Measurements from ENCODE around the gene PA2G4.

PA2G4 gene

DNA sequence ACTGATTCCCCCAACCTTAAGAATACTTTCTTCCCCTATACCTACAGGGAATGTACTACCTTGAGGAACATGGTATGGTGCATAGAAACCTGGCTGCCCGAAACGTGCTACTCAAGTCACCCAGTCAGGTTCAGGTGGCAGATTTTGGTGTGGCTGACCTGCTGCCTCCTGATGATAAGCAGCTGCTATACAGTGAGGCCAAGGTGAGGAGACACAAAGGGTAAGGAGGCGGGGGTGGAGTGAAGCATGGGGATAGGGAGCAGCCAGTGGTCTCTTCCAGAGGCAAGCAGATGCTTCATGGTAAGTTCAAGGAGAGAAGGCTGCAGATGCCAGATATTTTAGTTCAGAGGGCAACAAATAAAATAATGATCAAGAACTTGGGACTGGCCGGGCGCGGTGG, 6.6 kb upstream of the PA2G4 start:
- H3K36me3 ChIP-seq (ENCODE audit: control insufficient read depth in 5 of 5, insufficient read depth in 5 of 5, low read length in 5 of 5), result no peaks in the 10 kb centered on the region
- no peak overlapping the region for H3K27ac ChIP-seq (ENCODE audit: low read depth, low read length)

DNA sequence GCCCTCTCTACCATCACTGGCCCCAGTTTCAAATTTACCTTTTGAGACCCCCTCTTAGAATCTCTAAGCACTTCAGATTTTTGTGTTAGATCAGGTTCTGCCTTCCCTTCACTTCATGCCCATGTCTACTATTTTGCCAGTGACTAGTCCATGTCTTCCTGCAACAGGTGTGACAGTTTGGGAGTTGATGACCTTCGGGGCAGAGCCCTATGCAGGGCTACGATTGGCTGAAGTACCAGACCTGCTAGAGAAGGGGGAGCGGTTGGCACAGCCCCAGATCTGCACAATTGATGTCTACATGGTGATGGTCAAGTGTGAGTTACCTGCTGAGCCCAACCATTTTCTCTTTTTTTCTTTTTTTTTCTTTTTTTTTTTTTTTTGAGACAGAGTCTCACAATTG, 5.8 kb upstream of the PA2G4 start:
- H3K4me1 ChIP-seq (ENCODE audit: control insufficient read depth in 5 of 5, insufficient read depth in 5 of 5, low read length in 5 of 5), result peaks cover 4 to 6% (median 5%) of the 10 kb centered on the region in 5 donors
- H3K9ac ChIP-seq (ENCODE audit: low read length in 5 of 5), result no peak overlapping the region
- peaks cover 0 to 17% (median 2%) of the 10 kb centered on the region in 5 donors for H3K27me3 ChIP-seq (ENCODE audit: control insufficient read depth in 5 of 5, insufficient read depth in 4 of 5, low read length in 5 of 5)
- no peak overlapping the region for H3K27ac ChIP-seq (ENCODE audit: low read depth, low read length)
- H3K9me3 ChIP-seq (ENCODE audit: control insufficient read depth in 5 of 5, low read length in 5 of 5), result no peaks in the 10 kb centered on the region
- H3K36me3 ChIP-seq (ENCODE audit: control insufficient read depth in 5 of 5, insufficient read depth in 5 of 5, low read length in 5 of 5), result no peaks in the 10 kb centered on the region
- no peak overlapping the region for H3K4me3 ChIP-seq (ENCODE audit: low read depth in 1 of 5, low read length in 5 of 5)

More for the DNA sequence above, 6.6 kb upstream of the PA2G4 start:
- Histone ChIP-seq H3K27me3 (ENCODE audit: control insufficient read depth in 5 of 5, insufficient read depth in 4 of 5, low read length in 5 of 5) (peaks cover 0 to 17% (median 2%) of the 10 kb centered on the region in 5 donors), H3K4me3 (ENCODE audit: low read depth in 1 of 5, low read length in 5 of 5) (no peak overlapping the region), H3K9me3 (ENCODE audit: control insufficient read depth in 5 of 5, low read length in 5 of 5) (no peaks in the 10 kb centered on the region), H3K4me1 (ENCODE audit: control insufficient read depth in 5 of 5, insufficient read depth in 5 of 5, low read length in 5 of 5) (no peaks in the 10 kb centered on the region), H3K9ac (ENCODE audit: low read length in 5 of 5) (no peak overlapping the region)

DNA sequence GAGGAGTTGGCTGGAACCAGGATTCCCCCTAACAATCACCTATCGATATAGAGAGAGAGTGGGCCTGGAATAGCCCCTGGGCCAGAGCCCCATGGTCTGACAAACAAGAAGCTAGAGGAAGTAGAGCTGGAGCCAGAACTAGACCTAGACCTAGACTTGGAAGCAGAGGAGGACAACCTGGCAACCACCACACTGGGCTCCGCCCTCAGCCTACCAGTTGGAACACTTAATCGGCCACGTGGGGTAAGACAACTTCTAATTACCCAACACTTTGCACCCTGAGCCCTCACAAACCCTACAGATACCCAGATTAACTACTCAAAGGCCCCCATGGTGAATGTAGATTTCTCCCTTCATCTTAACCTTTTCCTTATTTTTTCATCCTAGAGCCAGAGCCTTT, 4.6 kb upstream of the PA2G4 start:
- H3K27ac ChIP-seq (ENCODE audit: low read depth, low read length), result no peak overlapping the region
- H3K9ac ChIP-seq (ENCODE audit: low read length in 5 of 5), result no peak overlapping the region
- no peaks in the 10 kb centered on the region for H3K36me3 ChIP-seq (ENCODE audit: control insufficient read depth in 5 of 5, insufficient read depth in 5 of 5, low read length in 5 of 5)
- H3K9me3 ChIP-seq (ENCODE audit: control insufficient read depth in 5 of 5, low read length in 5 of 5), result no peaks in the 10 kb centered on the region
- H3K27me3 ChIP-seq (ENCODE audit: control insufficient read depth in 5 of 5, insufficient read depth in 4 of 5, low read length in 5 of 5), result peaks cover 0 to 13% (median 2%) of the 10 kb centered on the region in 5 donors
- no peak overlapping the region for H3K4me3 ChIP-seq (ENCODE audit: low read depth in 1 of 5, low read length in 5 of 5)
- H3K4me1 ChIP-seq (ENCODE audit: control insufficient read depth in 5 of 5, insufficient read depth in 5 of 5, low read length in 5 of 5), result peaks cover 5 to 12% (median 9%) of the 10 kb centered on the region in 5 donors

DNA sequence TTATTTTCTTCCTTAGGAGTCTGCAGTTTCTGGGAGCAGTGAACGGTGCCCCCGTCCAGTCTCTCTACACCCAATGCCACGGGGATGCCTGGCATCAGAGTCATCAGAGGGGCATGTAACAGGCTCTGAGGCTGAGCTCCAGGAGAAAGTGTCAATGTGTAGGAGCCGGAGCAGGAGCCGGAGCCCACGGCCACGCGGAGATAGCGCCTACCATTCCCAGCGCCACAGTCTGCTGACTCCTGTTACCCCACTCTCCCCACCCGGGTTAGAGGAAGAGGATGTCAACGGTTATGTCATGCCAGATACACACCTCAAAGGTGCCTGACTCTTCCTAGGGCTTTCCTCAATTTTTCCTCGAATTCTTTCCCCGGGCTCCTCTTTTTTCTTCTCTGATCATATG, 3.3 kb upstream of the PA2G4 start:
- Histone ChIP-seq H3K36me3 (ENCODE audit: control insufficient read depth in 5 of 5, insufficient read depth in 5 of 5, low read length in 5 of 5) (no peaks in the 10 kb centered on the region), H3K4me3 (ENCODE audit: low read depth in 1 of 5, low read length in 5 of 5) (no peak overlapping the region), H3K9ac (ENCODE audit: low read length in 5 of 5) (no peak overlapping the region), H3K4me1 (ENCODE audit: control insufficient read depth in 5 of 5, insufficient read depth in 5 of 5, low read length in 5 of 5) (peaks cover 11 to 24% (median 20%) of the 10 kb centered on the region in 5 donors), H3K27me3 (ENCODE audit: control insufficient read depth in 5 of 5, insufficient read depth in 4 of 5, low read length in 5 of 5) (peaks cover 0 to 4% (median 0%) of the 10 kb centered on the region in 5 donors), H3K9me3 (ENCODE audit: control insufficient read depth in 5 of 5, low read length in 5 of 5) (no peaks in the 10 kb centered on the region), H3K27ac (ENCODE audit: low read depth, low read length) (no peak overlapping the region)

DNA sequence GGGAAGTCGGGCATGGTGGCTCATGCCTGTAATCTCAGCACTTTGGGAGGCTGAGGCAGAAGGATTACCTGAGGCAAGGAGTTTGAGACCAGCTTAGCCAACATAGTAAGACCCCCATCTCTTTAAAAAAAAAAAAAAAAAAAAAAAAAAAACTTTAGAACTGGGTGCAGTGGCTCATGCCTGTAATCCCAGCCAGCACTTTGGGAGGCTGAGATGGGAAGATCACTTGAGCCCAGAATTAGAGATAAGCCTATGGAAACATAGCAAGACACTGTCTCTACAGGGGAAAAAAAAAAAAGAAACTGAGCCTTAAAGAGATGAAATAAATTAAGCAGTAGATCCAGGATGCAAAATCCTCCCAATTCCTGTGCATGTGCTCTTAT, 1.7 kb upstream of the PA2G4 start:
- H3K4me1 ChIP-seq (ENCODE audit: control insufficient read depth in 5 of 5, insufficient read depth in 5 of 5, low read length in 5 of 5), result peaks cover 13 to 28% (median 22%) of the 10 kb centered on the region in 5 donors
- peaks cover 0 to 11% (median 10%) of the 10 kb centered on the region in 5 donors for H3K36me3 ChIP-seq (ENCODE audit: control insufficient read depth in 5 of 5, insufficient read depth in 5 of 5, low read length in 5 of 5)
- no peaks in the 10 kb centered on the region for H3K9me3 ChIP-seq (ENCODE audit: control insufficient read depth in 5 of 5, low read length in 5 of 5)
- peaks cover 0 to 1% (median 0%) of the 10 kb centered on the region in 5 donors for H3K27me3 ChIP-seq (ENCODE audit: control insufficient read depth in 5 of 5, insufficient read depth in 4 of 5, low read length in 5 of 5)
- no peak overlapping the region for H3K4me3 ChIP-seq (ENCODE audit: low read depth in 1 of 5, low read length in 5 of 5)
- no peak overlapping the region for H3K9ac ChIP-seq (ENCODE audit: low read length in 5 of 5)
- no peak overlapping the region for H3K27ac ChIP-seq (ENCODE audit: low read depth, low read length)

DNA sequence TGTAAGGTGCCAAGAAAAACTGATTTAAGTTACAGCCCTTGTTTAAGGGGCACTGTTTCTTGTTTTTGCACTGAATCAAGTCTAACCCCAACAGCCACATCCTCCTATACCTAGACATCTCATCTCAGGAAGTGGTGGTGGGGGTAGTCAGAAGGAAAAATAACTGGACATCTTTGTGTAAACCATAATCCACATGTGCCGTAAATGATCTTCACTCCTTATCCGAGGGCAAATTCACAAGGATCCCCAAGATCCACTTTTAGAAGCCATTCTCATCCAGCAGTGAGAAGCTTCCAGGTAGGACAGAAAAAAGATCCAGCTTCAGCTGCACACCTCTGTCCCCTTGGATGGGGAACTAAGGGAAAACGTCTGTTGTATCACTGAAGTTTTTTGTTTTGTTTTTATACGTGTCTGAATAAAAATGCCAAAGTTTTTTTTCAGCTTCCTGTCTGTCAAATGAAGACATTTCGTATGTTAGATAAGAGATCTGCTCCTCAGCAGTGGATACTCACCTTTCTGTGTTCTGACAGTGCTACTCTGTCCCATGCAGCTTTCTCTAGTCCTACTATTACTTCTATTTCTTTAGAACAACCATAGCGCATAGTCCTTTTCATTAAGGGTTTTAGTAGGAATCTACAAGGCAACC, 1.2 kb upstream of the PA2G4 start:
- Histone ChIP-seq H3K9me3 (ENCODE audit: control insufficient read depth in 5 of 5, low read length in 5 of 5) (no peaks in the 10 kb centered on the region), H3K9ac (ENCODE audit: low read length in 5 of 5) (peak overlapping the region in 4 of 5 donors; percentile 48 to 95 (median 90)), H3K36me3 (ENCODE audit: control insufficient read depth in 5 of 5, insufficient read depth in 5 of 5, low read length in 5 of 5) (peaks cover 2 to 16% (median 15%) of the 10 kb centered on the region in 5 donors), H3K4me1 (ENCODE audit: control insufficient read depth in 5 of 5, insufficient read depth in 5 of 5, low read length in 5 of 5) (peaks cover 13 to 28% (median 22%) of the 10 kb centered on the region in 5 donors), H3K27ac (ENCODE audit: low read depth, low read length) (peak overlapping the region; percentile 4), H3K27me3 (ENCODE audit: control insufficient read depth in 5 of 5, insufficient read depth in 4 of 5, low read length in 5 of 5) (no peaks in the 10 kb centered on the region), H3K4me3 (ENCODE audit: low read depth in 1 of 5, low read length in 5 of 5) (peak overlapping the region; percentile 74 to 96 (median 88))

DNA sequence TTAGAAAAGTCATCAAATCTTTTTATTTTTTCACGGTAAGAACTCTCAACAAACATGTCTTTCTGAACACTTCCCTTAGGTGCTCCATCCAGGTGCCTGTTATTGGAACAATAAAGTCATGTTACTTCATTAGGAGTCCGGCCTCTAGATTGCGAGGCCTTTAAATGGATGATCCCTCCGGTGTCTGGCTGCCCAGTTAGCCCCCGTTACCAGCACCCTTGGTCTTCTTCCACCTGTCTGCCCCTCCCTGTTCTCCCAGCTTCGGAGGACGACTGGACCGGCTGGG, 593 bp upstream of the PA2G4 start:
- H3K9ac ChIP-seq (ENCODE audit: low read length in 5 of 5), result peak overlapping the region in 4 of 5 donors; percentile 82 to 95 (median 90)
- peak overlapping the region; percentile 81 for H3K27ac ChIP-seq (ENCODE audit: low read depth, low read length)
- no peaks in the 10 kb centered on the region for H3K9me3 ChIP-seq (ENCODE audit: control insufficient read depth in 5 of 5, low read length in 5 of 5)
- H3K4me1 ChIP-seq (ENCODE audit: control insufficient read depth in 5 of 5, insufficient read depth in 5 of 5, low read length in 5 of 5), result peaks cover 13 to 28% (median 22%) of the 10 kb centered on the region in 5 donors
- peak overlapping the region; percentile 74 to 96 (median 88) for H3K4me3 ChIP-seq (ENCODE audit: low read depth in 1 of 5, low read length in 5 of 5)
- peaks cover 6 to 22% (median 20%) of the 10 kb centered on the region in 5 donors for H3K36me3 ChIP-seq (ENCODE audit: control insufficient read depth in 5 of 5, insufficient read depth in 5 of 5, low read length in 5 of 5)
- H3K27me3 ChIP-seq (ENCODE audit: control insufficient read depth in 5 of 5, insufficient read depth in 4 of 5, low read length in 5 of 5), result no peaks in the 10 kb centered on the region

DNA sequence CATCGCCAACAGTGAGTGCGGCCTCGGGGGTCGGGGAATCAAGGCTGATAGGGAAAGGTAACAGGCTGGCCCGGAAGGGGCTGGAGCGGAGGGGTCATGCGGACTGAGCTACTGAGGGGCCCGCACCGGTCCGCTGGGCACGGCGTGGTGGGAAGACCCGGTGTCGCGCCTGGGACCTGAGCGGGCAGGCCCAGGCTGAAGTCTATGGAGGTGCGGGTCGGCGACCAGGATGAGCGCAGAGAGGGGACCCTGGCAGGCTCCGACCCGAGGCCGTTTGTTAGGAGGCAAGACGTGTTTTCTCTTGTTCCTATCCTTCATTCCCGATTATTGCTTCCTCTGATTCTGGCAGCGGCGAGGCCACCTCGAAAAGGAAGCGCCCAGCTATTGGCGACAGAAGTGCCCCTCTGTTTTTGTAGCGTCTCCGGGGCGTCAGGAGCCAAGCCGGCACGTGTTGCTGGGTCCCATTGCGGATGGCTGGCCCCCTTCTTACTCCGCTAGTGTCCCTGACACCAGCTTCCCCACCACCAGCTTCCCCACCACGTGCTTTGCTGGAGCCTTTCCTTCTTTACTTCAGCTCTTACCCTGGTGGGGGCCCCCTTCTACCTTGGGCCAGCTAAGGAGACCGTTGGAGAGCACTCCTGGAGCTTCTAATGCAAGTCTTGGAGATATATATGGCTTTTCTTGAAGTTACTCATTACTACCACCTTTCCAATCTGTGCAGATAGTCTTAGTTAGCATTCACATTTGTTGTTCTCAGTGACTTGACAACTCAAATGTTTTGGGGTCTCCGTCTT, 653 bp downstream of the PA2G4 start:
- no peaks in the 10 kb centered on the region for H3K9me3 ChIP-seq (ENCODE audit: control insufficient read depth in 5 of 5, low read length in 5 of 5)
- peak overlapping the region; percentile 81 for H3K27ac ChIP-seq (ENCODE audit: low read depth, low read length)
- peak overlapping the region; percentile 81 to 95 (median 94) for H3K9ac ChIP-seq (ENCODE audit: low read length in 5 of 5)
- peaks cover 9 to 33% (median 28%) of the 10 kb centered on the region in 5 donors for H3K36me3 ChIP-seq (ENCODE audit: control insufficient read depth in 5 of 5, insufficient read depth in 5 of 5, low read length in 5 of 5)
- peak overlapping the region; percentile 78 to 96 (median 88) for H3K4me3 ChIP-seq (ENCODE audit: low read depth in 1 of 5, low read length in 5 of 5)
- no peaks in the 10 kb centered on the region for H3K27me3 ChIP-seq (ENCODE audit: control insufficient read depth in 5 of 5, insufficient read depth in 4 of 5, low read length in 5 of 5)
- peaks cover 13 to 28% (median 22%) of the 10 kb centered on the region in 5 donors for H3K4me1 ChIP-seq (ENCODE audit: control insufficient read depth in 5 of 5, insufficient read depth in 5 of 5, low read length in 5 of 5)

DNA sequence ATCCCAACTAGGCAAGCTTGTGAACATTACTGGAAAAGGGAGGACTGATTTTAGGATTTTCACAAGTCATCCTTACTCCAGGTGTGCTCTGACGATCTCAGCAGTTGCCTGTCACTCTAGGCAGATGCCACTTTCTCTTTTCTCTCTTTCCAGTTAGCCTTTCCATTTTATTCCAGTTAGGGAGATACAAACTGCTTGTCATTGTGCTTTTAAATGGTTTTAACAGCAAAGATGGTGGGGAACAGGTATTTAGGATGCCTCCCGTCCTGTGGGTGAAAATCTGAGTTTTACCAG, 1.2 kb downstream of the PA2G4 start:
- peaks cover 12 to 38% (median 33%) of the 10 kb centered on the region in 5 donors for H3K36me3 ChIP-seq (ENCODE audit: control insufficient read depth in 5 of 5, insufficient read depth in 5 of 5, low read length in 5 of 5)

DNA sequence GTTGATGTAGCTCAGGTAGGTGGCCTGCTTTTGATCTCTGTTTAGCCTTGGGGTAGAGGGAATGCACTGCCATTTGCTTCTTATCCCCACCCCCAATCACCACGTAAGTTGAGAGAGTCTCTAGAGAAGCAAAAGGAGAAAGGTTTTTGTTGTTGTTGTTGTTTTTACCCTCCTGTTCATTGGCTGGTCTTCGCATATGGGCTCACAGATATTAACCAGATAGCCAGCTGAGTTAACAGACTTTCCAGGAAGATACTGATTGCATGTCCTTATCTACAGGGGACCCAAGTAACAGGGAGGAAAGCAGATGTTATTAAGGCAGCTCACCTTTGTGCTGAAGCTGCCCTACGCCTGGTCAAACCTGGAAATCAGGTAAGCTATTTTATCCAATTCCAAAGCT, 2.9 kb downstream of the PA2G4 start:
- Histone ChIP-seq H3K9me3 (ENCODE audit: control insufficient read depth in 5 of 5, low read length in 5 of 5) (no peaks in the 10 kb centered on the region), H3K4me1 (ENCODE audit: control insufficient read depth in 5 of 5, insufficient read depth in 5 of 5, low read length in 5 of 5) (peaks cover 13 to 28% (median 22%) of the 10 kb centered on the region in 5 donors), H3K36me3 (ENCODE audit: control insufficient read depth in 5 of 5, insufficient read depth in 5 of 5, low read length in 5 of 5) (peaks cover 20 to 54% (median 49%) of the 10 kb centered on the region in 5 donors), H3K27me3 (ENCODE audit: control insufficient read depth in 5 of 5, insufficient read depth in 4 of 5, low read length in 5 of 5) (no peaks in the 10 kb centered on the region), H3K27ac (ENCODE audit: low read depth, low read length) (no peak overlapping the region), H3K4me3 (ENCODE audit: low read depth in 1 of 5, low read length in 5 of 5) (no peak overlapping the region), H3K9ac (ENCODE audit: low read length in 5 of 5) (no peak overlapping the region)

More for the DNA sequence above, 1.2 kb downstream of the PA2G4 start:
- Histone ChIP-seq H3K4me3 (ENCODE audit: low read depth in 1 of 5, low read length in 5 of 5) (peak overlapping the region; percentile 78 to 96 (median 88)), H3K9ac (ENCODE audit: low read length in 5 of 5) (peak overlapping the region; percentile 81 to 95 (median 94)), H3K9me3 (ENCODE audit: control insufficient read depth in 5 of 5, low read length in 5 of 5) (no peaks in the 10 kb centered on the region), H3K4me1 (ENCODE audit: control insufficient read depth in 5 of 5, insufficient read depth in 5 of 5, low read length in 5 of 5) (peaks cover 13 to 28% (median 22%) of the 10 kb centered on the region in 5 donors), H3K27me3 (ENCODE audit: control insufficient read depth in 5 of 5, insufficient read depth in 4 of 5, low read length in 5 of 5) (no peaks in the 10 kb centered on the region), H3K27ac (ENCODE audit: low read depth, low read length) (peak overlapping the region; percentile 81)
